Activated gamma-delta T cell (primary cell): ENCODE results near the gene BAHCC1.

ENCODE experiments used
- DNase-seq: peaks from one replicate; lab custom pipeline; 2025; lab: John Stamatoyannopoulos, UW

The BAHCC1 gene

GRCh38 chr17:81493198-81494038 lies 98.2 kb downstream of the BAHCC1 start:
- no peak for DNase-seq

- no peak for DNase-seq
These were observed 99.5 kb downstream of the BAHCC1 start for GRCh38 chr17:81494626-81495377.

GRCh38 chr17:81498953-81499600 lies 103.8 kb downstream of the BAHCC1 start:
- no peak for DNase-seq

GRCh38 chr17:81499601-81499970 lies 104.3 kb downstream of the BAHCC1 start:
- no peak for DNase-seq

GRCh38 chr17:81500047-81500446 lies 104.8 kb downstream of the BAHCC1 start:
- no peak for DNase-seq

GRCh38 chr17:81502471-81503017 lies 107.3 kb downstream of the BAHCC1 start:
- DNase-seq, result no peak

- no peak for DNase-seq
These were observed 108.4 kb downstream of the BAHCC1 start for GRCh38 chr17:81503619-81504018.

- DNase-seq, result no peak
These were observed 113.5 kb downstream of the BAHCC1 start for GRCh38 chr17:81508639-81509206.

GRCh38 chr17:81509207-81509971 lies 114.1 kb downstream of the BAHCC1 start:
- no peak for DNase-seq

GRCh38 chr17:81509972-81510784 lies 114.9 kb downstream of the BAHCC1 start:
- DNase-seq, result no peak

GRCh38 chr17:81510785-81511553 lies 115.7 kb downstream of the BAHCC1 start:
- no peak for DNase-seq

GRCh38 chr17:81511554-81511803 lies 116.2 kb downstream of the BAHCC1 start:
- DNase-seq, result no peak

- DNase-seq, result no peak
These were observed 116.7 kb downstream of the BAHCC1 start for GRCh38 chr17:81511804-81512561.

- peak; percentile 86 for DNase-seq
These were observed 117.5 kb downstream of the BAHCC1 start, which contains the start of gene ACTG1 for GRCh38 chr17:81512562-81513371. Gene ACTG1, minus strand, starts transcription at chr17:81512799. Its CDS starts 445 bp downstream, at chr17:81512354.

GRCh38 chr17:81513372-81513752 lies 118.1 kb downstream of the BAHCC1 start:
- peak; percentile 52 for DNase-seq

GRCh38 chr17:81513753-81514488 lies 118.7 kb downstream of the BAHCC1 start:
- DNase-seq, result no peak

GRCh38 chr17:81514489-81514738 lies 119.2 kb downstream of the BAHCC1 start:
- no peak for DNase-seq
